IMR-90 (cell line): Measurements from ENCODE around the gene ASMTL. TPM values are rescaled to one million over a fixed set of nuclear protein-coding genes. Genes with fewer than 3 reads are reported as not detected.

Source experiments
- ATAC-seq: fragments of 200-7000 bp; cut with Tn5 transposase; 2 replicates; pipeline ENCODE4 v1.9.1; 2020; ENCODE audit warnings: low read depth, mild to moderate bottlenecking, moderate library complexity
- BruUV-seq: library from RNA; stranded (reverse); fragments of 400-500 nt; replicated peaks from 2 replicates; lab custom pipeline; 2021; lab: Mats Ljungman, UMichigan
- CTCF ChIA-PET: fragments of 300-600 bp; formaldehyde crosslinking; extraction: SDS; loops from one replicate; lab custom pipeline; 2021; ENCODE audit warnings: antibody characterized with exemption; lab: Yijun Ruan, JAX
- POLR2A ChIA-PET: fragments of 300-600 bp; sonication (Branson Sonifier 250); formaldehyde crosslinking; loops from one replicate; lab custom pipeline; 2022; ENCODE audit warnings: antibody characterized with exemption; ENCODE audit not compliant: unreplicated experiment; lab: Charles Lee
- DNase-seq: peaks from one replicate; pipeline ENCODE4 v3.0.0; 2013
- H2AFZ ChIP-seq: replicated peaks from 2 replicates; pipeline ENCODE3; 2013; ENCODE audit warnings: low read length, mild to moderate bottlenecking; ENCODE audit not compliant: poor library complexity
- H2AK5ac ChIP-seq: 2 replicates; pipeline ENCODE4 v1.6.1; 2013; ENCODE audit warnings: low read depth, low read length, inconsistent platforms
- H2AK9ac ChIP-seq: replicated peaks from 2 replicates; pipeline ENCODE3; 2013; ENCODE audit warnings: mild to moderate bottlenecking, low read depth, low read length, moderate library complexity; ENCODE audit not compliant: poor library complexity
- H2BK120ac ChIP-seq: 2 replicates; pipeline ENCODE4 v1.6.1; 2013; ENCODE audit warnings: low read depth, low read length, inconsistent platforms
- H2BK15ac ChIP-seq: 3 replicates; pipeline ENCODE4 v1.6.1; 2013; ENCODE audit warnings: low read depth, low read length, inconsistent platforms
- H2BK20ac ChIP-seq: 2 replicates; pipeline ENCODE4 v1.6.1; 2013; ENCODE audit warnings: low read depth, mild to moderate bottlenecking, inconsistent platforms, low read length, moderate library complexity
- H2BK5ac ChIP-seq: 2 replicates; pipeline ENCODE4 v1.6.1; 2013; ENCODE audit warnings: mild to moderate bottlenecking, low read depth, low read length, inconsistent platforms; ENCODE audit not compliant: poor library complexity, severe bottlenecking
- H3K14ac ChIP-seq: replicated peaks from 2 replicates; pipeline ENCODE4 v1.6.1; 2013; ENCODE audit warnings: low read depth, low read length, inconsistent platforms
- H3K18ac ChIP-seq: 2 replicates; pipeline ENCODE4 v1.6.1; 2013; ENCODE audit warnings: low read depth, low read length, control low read depth
- H3K23ac ChIP-seq: 2 replicates; pipeline ENCODE4 v1.6.1; 2013; ENCODE audit warnings: low read depth, low read length, inconsistent platforms
- H3K27ac ChIP-seq: 2 replicates; pipeline ENCODE4 v1.5.1; 2013; ENCODE audit warnings: mild to moderate bottlenecking, control low read depth, low read length; ENCODE audit not compliant: insufficient read depth
- H3K27me3 ChIP-seq: 2 replicates; pipeline ENCODE4 v1.6.1; 2013; ENCODE audit warnings: low read length; ENCODE audit not compliant: control insufficient read depth, insufficient read depth
- H3K36me3 ChIP-seq: 2 replicates; pipeline ENCODE4 v1.6.1; 2013; ENCODE audit warnings: low read length, mixed read lengths; ENCODE audit not compliant: control insufficient read depth, insufficient read depth
- H3K4ac ChIP-seq: 2 replicates; pipeline ENCODE4 v1.6.1; 2013; ENCODE audit warnings: low read depth, low read length, inconsistent platforms
- H3K4me1 ChIP-seq: 2 replicates; pipeline ENCODE4 v1.6.1; 2013; ENCODE audit warnings: low read length, mixed read lengths; ENCODE audit not compliant: control insufficient read depth, insufficient read depth
- H3K4me2 ChIP-seq: 2 replicates; pipeline ENCODE4 v1.6.1; 2013; ENCODE audit warnings: low read depth, mild to moderate bottlenecking, control low read depth, low read length, moderate library complexity
- H3K4me3 ChIP-seq: 2 replicates; pipeline ENCODE4 v1.5.1; 2013; ENCODE audit warnings: low read depth, mild to moderate bottlenecking, control low read depth, low read length, moderate library complexity; ENCODE audit not compliant: insufficient read depth
- H3K56ac ChIP-seq: 2 replicates; pipeline ENCODE4 v1.6.1; 2013; ENCODE audit warnings: low read length, inconsistent platforms; ENCODE audit not compliant: insufficient read depth; ENCODE audit errors: extremely low read depth
- H3K79me1 ChIP-seq, 2 experiments: 2 replicates each; pipeline ENCODE4 v1.6.1; 2013; ENCODE audit warnings: low read length in 2 of 2, inconsistent platforms in 1 of 2, low read depth in 1 of 2
- H3K9ac ChIP-seq: 2 replicates; pipeline ENCODE4 v1.6.1; 2013; ENCODE audit warnings: low read depth, low read length, control low read depth
- H3K9me1 ChIP-seq: 2 replicates; pipeline ENCODE4 v1.6.1; 2013; ENCODE audit warnings: low read length, inconsistent platforms; ENCODE audit not compliant: insufficient read depth
- H3K9me3 ChIP-seq: 2 replicates; pipeline ENCODE4 v1.6.1; 2013; ENCODE audit warnings: low read length; ENCODE audit not compliant: control insufficient read depth, insufficient read depth
- H4K20me1 ChIP-seq: 2 replicates; pipeline ENCODE4 v1.6.1; 2013; ENCODE audit warnings: low read length, inconsistent platforms; ENCODE audit not compliant: insufficient read depth
- H4K5ac ChIP-seq: 2 replicates; pipeline ENCODE4 v1.6.1; 2013; ENCODE audit warnings: mild to moderate bottlenecking, low read depth, low read length, control low read depth
- H4K8ac ChIP-seq, 2 experiments: 2 replicates each; pipeline ENCODE4 v1.6.1; 2013; ENCODE audit warnings: low read depth in 2 of 2, low read length in 2 of 2, control low read depth in 1 of 2, inconsistent platforms in 1 of 2
- H4K91ac ChIP-seq: 2 replicates; pipeline ENCODE4 v1.6.1; 2013; ENCODE audit warnings: low read depth, low read length, inconsistent platforms; ENCODE audit not compliant: insufficient read depth
- MAZ ChIP-seq: IDR thresholded peaks from 2 replicates; pipeline ENCODE4 v1.6.1; 2012; ENCODE audit warnings: low read depth, mild to moderate bottlenecking, low read length, improper control_type of control experiment, moderate library complexity, borderline replicate concordance
- SMC3 ChIP-seq: fragments of 150-350 bp; IDR thresholded peaks from 2 replicates; pipeline ENCODE4 v1.6.1; 2016; ENCODE audit warnings: low read depth, mild to moderate bottlenecking, antibody characterized with exemption, low read length, moderate library complexity
- WGBS, 2 experiments: methylation state at CpG; one replicate each; pipeline versions ENCODE4 v1.1.5 to v1.1.7; 2013; ENCODE audit warnings: missing lambda C conversion rate in 2 of 2; ENCODE audit not compliant: insufficient read length in 1 of 2; ENCODE audit errors: extremely low coverage in 2 of 2; 5-methylcytosine and 5-hydroxymethylcytosine counted together
- dilution Hi-C: fragments of 300-500 bp; cut with HindIII; formaldehyde crosslinking; loops from one replicate; pipeline ENCODE4 v1.14.3; 2018; ENCODE audit warnings: low sequenced_read_pairs; ENCODE audit not compliant: unreplicated experiment
- in situ Hi-C: fragments of 300-500 bp; cut with MboI; formaldehyde crosslinking; loops from 3 replicates; pipeline ENCODE4 v1.14.3; 2019; ENCODE audit warnings: low sequenced_read_pairs, inconsistent platforms, mixed read lengths
- intact Hi-C: fragments of 100-400 bp; cut with micrococcal nuclease; formaldehyde crosslinking; loops from 2 replicates; pipeline ENCODE4 v1.10.0; 2022
- polyA plus RNA-seq, 3 experiments: library from polyadenylated mRNA; depleted of rRNA; stranded (reverse); fragments of >200 nt; gene quantifications; 2 replicates each; pipeline ENCODE4 v1.2.3, GENCODE V29; 2012; ENCODE audit warnings: low replicate concordance in 1 of 3
- total RNA-seq: library from RNA; depleted of rRNA; stranded (reverse); fragments of >200 nt; gene quantifications from 2 replicates; pipeline ENCODE4 v1.2.3, GENCODE V29; 2012

The ASMTL gene
- total and polyA plus RNA-seq, 2 of the 4 experiments (the other 2 are of a cell fraction): 13.4 to 33.4 TPM

GRCh38 chrX:1421433-1422134 lies 31.1 kb downstream of the ASMTL start:
- H3K23ac ChIP-seq: no peak overlapping the region
- no peak overlapping the region for H3K4me2 ChIP-seq
- no peaks in the 10 kb centered on the region for H4K20me1 ChIP-seq
- no peak overlapping the region for H3K56ac ChIP-seq
- dilution Hi-C loops: no loop called here
- H3K4ac ChIP-seq: no peak overlapping the region
- in situ Hi-C loops: no loop called here
- H3K14ac ChIP-seq: no peak overlapping the region
- no peak overlapping the region for H2BK5ac ChIP-seq
- H3K4me1 ChIP-seq: no peaks in the 10 kb centered on the region
- H3K27me3 ChIP-seq: no peaks in the 10 kb centered on the region
- no peak overlapping the region for H3K9ac ChIP-seq
- no TSS peak for BruUV-seq
- peak overlapping the region; percentile 24 for H2AK9ac ChIP-seq
- no peak overlapping the region for H2BK15ac ChIP-seq
- H2BK20ac ChIP-seq: no peak overlapping the region
- H4K5ac ChIP-seq: no peak overlapping the region
- 0 out of 2 replicates have a peak, but pooled peaks cover under 1% of the 10 kb centered on the region for H3K9me1 ChIP-seq
- intact Hi-C loops: no loop called here
- ATAC-seq (no peak), DNase-seq (no peak)
- H3K36me3 ChIP-seq: peaks cover 65% of the 10 kb centered on the region
- ChIA-PET CTCF (no interaction called here), POLR2A (no interaction called here)
- H3K79me1 ChIP-seq: no peaks in the 10 kb centered on the region; a peak in 1 of 4 replicates
- H3K18ac ChIP-seq: no peak overlapping the region
- no peak overlapping the region for H4K8ac ChIP-seq
- H2BK120ac ChIP-seq: no peak overlapping the region
- H2AK5ac ChIP-seq: no peak overlapping the region
- H3K9me3 ChIP-seq: peaks cover 27% of the 10 kb centered on the region
- no peak overlapping the region for H4K91ac ChIP-seq
- no peak overlapping the region for H3K4me3 ChIP-seq
- TF ChIP-seq SMC3 (no peak), MAZ (no peak)
- H3K27ac ChIP-seq: no peak overlapping the region
- no peak overlapping the region for H2AFZ ChIP-seq
- 91% methylated on average over 7 of the region's 19 CpGs; no CpG with 5 or more reads in 1 of the 2 experiments for WGBS, 2 experiments
